MCF 10A (cell line): ENCODE measurements around the gene PMEPA1. TPM values are rescaled to one million over a fixed set of nuclear protein-coding genes. Genes with fewer than 3 reads are reported as not detected.
"Not testable (repeated sequence)": the region's sequence is repeated elsewhere in the genome, so short reads cannot be mapped to it uniquely, and the experiment has no call there.

Source experiments
- BruUV-seq: library from RNA; stranded (reverse); fragments of 400-500 nt; replicated peaks from 2 replicates; lab custom pipeline; 2021; lab: Mats Ljungman, UMichigan
- CTCF ChIA-PET: fragments of 300-600 bp; sonication (Branson Sonifier 250); formaldehyde crosslinking; extraction: SDS; loops from one replicate; lab custom pipeline; 2021; ENCODE audit warnings: antibody characterized with exemption, inconsistent platforms; lab: Yijun Ruan, JAX
- POLR2A ChIA-PET: fragments of 300-600, 350-650 bp; sonication (Branson Sonifier 250); formaldehyde crosslinking; extraction: SDS; loops from one replicate; lab custom pipeline; 2020; ENCODE audit warnings: antibody characterized with exemption, inconsistent platforms; lab: Yijun Ruan, JAX
- DNase-seq: peaks from one replicate; pipeline ENCODE4 v3.0.0-alpha.2; 2018; ENCODE audit not compliant: unreplicated experiment
- H3K27ac Mint-ChIP-seq: one replicate; pipeline ENCODE4 v1.8.0; 2022; ENCODE audit warnings: mild to moderate bottlenecking, low read depth, mixed read lengths; ENCODE audit not compliant: unreplicated experiment
- H3K27me3 Mint-ChIP-seq: one replicate; pipeline ENCODE4 v1.8.0; 2022; ENCODE audit warnings: mixed read lengths; ENCODE audit not compliant: insufficient read depth, unreplicated experiment
- H3K36me3 Mint-ChIP-seq: one replicate; pipeline ENCODE4 v1.8.0; 2022; ENCODE audit warnings: mild to moderate bottlenecking, moderate library complexity, mixed read lengths; ENCODE audit not compliant: insufficient read depth, unreplicated experiment
- H3K4me1 Mint-ChIP-seq: one replicate; pipeline ENCODE4 v1.8.0; 2022; ENCODE audit warnings: mixed read lengths; ENCODE audit not compliant: insufficient read depth, unreplicated experiment
- H3K4me3 Mint-ChIP-seq: one replicate; pipeline ENCODE4 v1.8.0; 2022; ENCODE audit warnings: mild to moderate bottlenecking, moderate library complexity, mixed read lengths; ENCODE audit not compliant: unreplicated experiment
- H3K9me3 Mint-ChIP-seq: one replicate; pipeline ENCODE4 v1.8.0; 2022; ENCODE audit warnings: mixed read lengths; ENCODE audit not compliant: unreplicated experiment
- CTCF ChIP-seq: fragments of 200-600 bp; IDR thresholded peaks from one replicate; pipeline ENCODE4 v1.8.0; 2022; ENCODE audit warnings: antibody characterized with exemption, mild to moderate bottlenecking; ENCODE audit not compliant: unreplicated experiment
- intact Hi-C: fragments of 100-400 bp; cut with micrococcal nuclease; formaldehyde crosslinking; loops from 2 replicates; pipeline ENCODE4 v1.14.1; 2022
- total RNA-seq: library from RNA; stranded (reverse); gene quantifications from 2 replicates; pipeline ENCODE4 v1.2.3, GENCODE V29; 2022

The PMEPA1 gene
- total RNA-seq, 1 experiment from 2014 or later, result 68.5 TPM

- Mint-ChIP-seq H3K27ac (no peak overlapping the region), H3K4me3 (no peak overlapping the region), H3K27me3 (peaks cover 54% of the 10 kb centered on the region), H3K36me3 (no peaks in the 10 kb centered on the region), H3K4me1 (no peaks in the 10 kb centered on the region), H3K9me3 (peaks cover 10% of the 10 kb centered on the region)
- DNase-seq, result no peak
- intact Hi-C loops, result no loop called here
- CTCF ChIA-PET, result interaction anchor here (0.7 to 5.5 kb wide), 8 partner anchors 8 to 550 kb away, joined by 3 to 21 read pairs (median 4); no protein-coding TSS in a partner anchor
- no TSS peak for BruUV-seq
- no peak for TF ChIP-seq CTCF
- POLR2A ChIA-PET, result no interaction called here
Observed at GRCh38 chr20:57630061-57630460, 79.8 kb downstream of the PMEPA1 start.

- H3K36me3 Mint-ChIP-seq, BruUV-seq, H3K9me3 Mint-ChIP-seq, DNase-seq, intact Hi-C loops, H3K4me3 Mint-ChIP-seq, H3K4me1 Mint-ChIP-seq, POLR2A ChIA-PET, H3K27ac Mint-ChIP-seq: not testable (repeated sequence)
- CTCF ChIA-PET, result interaction anchor here (0.8 to 5.5 kb wide), 7 partner anchors 24 to 582 kb away, joined by 3 to 19 read pairs (median 4); no protein-coding TSS in a partner anchor
- H3K27me3 Mint-ChIP-seq, result peaks cover 48% of the 10 kb centered on the region
Observed at GRCh38 chr20:57629491-57629901, 80.3 kb downstream of the PMEPA1 start.

GRCh38 chr20:57628962-57629308 lies 80.9 kb downstream of the PMEPA1 start:
- POLR2A ChIA-PET, intact Hi-C loops: not testable (repeated sequence)
- CTCF ChIA-PET, result interaction anchor here (0.8 to 5.5 kb wide), 4 partner anchors 25 to 582 kb away, joined by 3 to 19 read pairs (median 6); no protein-coding TSS in a partner anchor

GRCh38 chr20:57628047-57628961 lies 81.5 kb downstream of the PMEPA1 start:
- no peaks in the 10 kb centered on the region for H3K36me3 Mint-ChIP-seq
- TF ChIP-seq CTCF, result no peak
- H3K27me3 Mint-ChIP-seq, result peaks cover 36% of the 10 kb centered on the region
- CTCF ChIA-PET, result interaction anchor here (0.6 to 5.5 kb wide), 7 partner anchors 10 to 618 kb away, joined by 3 to 19 read pairs (median 4); no protein-coding TSS in a partner anchor
- H3K27ac Mint-ChIP-seq, result no peak overlapping the region
- no TSS peak for BruUV-seq
- no peak for DNase-seq
- H3K9me3 Mint-ChIP-seq, result peaks cover 9% of the 10 kb centered on the region
- no peak overlapping the region for H3K4me3 Mint-ChIP-seq
- POLR2A ChIA-PET, result no interaction called here
- no peaks in the 10 kb centered on the region for H3K4me1 Mint-ChIP-seq
- intact Hi-C loops, result no loop called here

More at GRCh38 chr20:57628962-57629308, 80.9 kb downstream of the PMEPA1 start:
- not testable (repeated sequence) for H3K4me1 Mint-ChIP-seq, H3K4me3 Mint-ChIP-seq, H3K9me3 Mint-ChIP-seq, DNase-seq, H3K27ac Mint-ChIP-seq, H3K36me3 Mint-ChIP-seq, BruUV-seq
- peaks cover 43% of the 10 kb centered on the region for H3K27me3 Mint-ChIP-seq

- no peak overlapping the region for H3K4me3 Mint-ChIP-seq
- TF ChIP-seq CTCF, result no peak
- CTCF ChIA-PET, result interaction anchor here (0.6 to 5.5 kb wide), 6 partner anchors 9 to 619 kb away, joined by 3 to 19 read pairs (median 4); no protein-coding TSS in a partner anchor
- BruUV-seq, result no TSS peak
- H3K4me1 Mint-ChIP-seq, result peaks cover 6% of the 10 kb centered on the region
- intact Hi-C loops, result no loop called here
- no peaks in the 10 kb centered on the region for H3K36me3 Mint-ChIP-seq
- H3K27ac Mint-ChIP-seq, result no peak overlapping the region
- peaks cover 9% of the 10 kb centered on the region for H3K9me3 Mint-ChIP-seq
- POLR2A ChIA-PET, result interaction anchor here (0.6 kb wide), 1 partner anchor 260 kb away, joined by 5 read pairs; no protein-coding TSS in a partner anchor
- DNase-seq, result no peak
- peaks cover 27% of the 10 kb centered on the region for H3K27me3 Mint-ChIP-seq
Observed at GRCh38 chr20:57627339-57627738, 82.5 kb downstream of the PMEPA1 start.
